GM23248 (cell line): Measurements from ENCODE around the gene MYO16. TPM values are rescaled to one million over a fixed set of nuclear protein-coding genes. Genes with fewer than 3 reads are reported as not detected.

ENCODE experiments used
- DNase-seq: peaks from one replicate; pipeline ENCODE4 v3.0.0-alpha.2; 2015
- H2AFZ ChIP-seq: fragments of 200-600 bp; sonication (generic); 2 replicates; pipeline ENCODE4 v1.6.1; 2016; ENCODE audit warnings: antibody characterized with exemption
- H3F3A ChIP-seq: fragments of 200-600 bp; sonication (generic); 2 replicates; pipeline ENCODE4 v1.6.1; 2016; ENCODE audit warnings: mild to moderate bottlenecking, antibody characterized with exemption, mixed run types; ENCODE audit not compliant: insufficient read depth
- H3K27ac ChIP-seq: fragments of 200-600 bp; sonication (generic); 2 replicates; pipeline ENCODE4 v1.5.1; 2016; ENCODE audit warnings: mild to moderate bottlenecking
- H3K27me3 ChIP-seq: fragments of 200-600 bp; sonication (generic); replicated peaks from 2 replicates; pipeline ENCODE4 v1.6.1; 2016; ENCODE audit warnings: mild to moderate bottlenecking; ENCODE audit not compliant: insufficient read depth
- H3K36me3 ChIP-seq: fragments of 200-600 bp; sonication (generic); 2 replicates; pipeline ENCODE4 v1.6.1; 2016; ENCODE audit warnings: low read depth, mild to moderate bottlenecking
- H3K4me1 ChIP-seq: fragments of 200-600 bp; sonication (generic); 2 replicates; pipeline ENCODE4 v1.6.1; 2016; ENCODE audit warnings: mild to moderate bottlenecking; ENCODE audit not compliant: insufficient read depth
- H3K4me2 ChIP-seq: fragments of 200-600 bp; sonication (generic); one replicate; pipeline ENCODE4 v1.6.1; 2016; ENCODE audit warnings: mild to moderate bottlenecking; ENCODE audit not compliant: unreplicated experiment
- H3K4me3 ChIP-seq: fragments of 200-600 bp; sonication (generic); 2 replicates; pipeline ENCODE4 v1.5.1; 2016; ENCODE audit warnings: mild to moderate bottlenecking
- H3K79me2 ChIP-seq: fragments of 200-600 bp; sonication (generic); 2 replicates; pipeline ENCODE4 v1.6.1; 2016; ENCODE audit warnings: mild to moderate bottlenecking; ENCODE audit not compliant: insufficient read depth
- H3K9ac ChIP-seq: fragments of 200-600 bp; sonication (generic); 2 replicates; pipeline ENCODE4 v1.6.1; 2016; ENCODE audit warnings: mild to moderate bottlenecking
- H3K9me2 ChIP-seq: fragments of 200-600 bp; sonication (generic); 2 replicates; pipeline ENCODE4 v1.6.1; 2016; ENCODE audit warnings: mixed run types, mild to moderate bottlenecking, moderate library complexity; ENCODE audit not compliant: insufficient read depth
- H3K9me3 ChIP-seq: fragments of 200-600 bp; sonication (generic); one replicate; pipeline ENCODE4 v1.6.1; 2017; ENCODE audit warnings: low read depth
- H4K20me1 ChIP-seq: fragments of 200-600 bp; sonication (generic); 2 replicates; pipeline ENCODE4 v1.6.0; 2016; ENCODE audit not compliant: insufficient read depth
- EZH2 ChIP-seq: fragments of 200-600 bp; sonication (generic); IDR thresholded peaks from 2 replicates; pipeline ENCODE4 v1.6.1; 2018; ENCODE audit warnings: antibody characterized with exemption, mild to moderate bottlenecking; ENCODE audit not compliant: insufficient read depth, poor library complexity, severe bottlenecking
- EZH2phosphoT487 ChIP-seq: fragments of 200-600 bp; sonication (generic); IDR thresholded peaks from 2 replicates; pipeline ENCODE4 v1.6.1; 2018; ENCODE audit warnings: antibody characterized with exemption, moderate library complexity, mild to moderate bottlenecking, low read depth; ENCODE audit not compliant: insufficient read depth
- WGBS, 2 experiments: methylation state at CpG; one replicate each; pipeline ENCODE4 v1.1.6; 2015 to 2017; ENCODE audit warnings: low lambda C conversion rate in 2 of 2, low coverage in 1 of 2; ENCODE audit errors: missing lambda C conversion rate in 2 of 2; 5-methylcytosine and 5-hydroxymethylcytosine counted together
- in situ Hi-C: fragments of 300-500 bp; cut with MboI; formaldehyde crosslinking; loops from 2 replicates; pipeline ENCODE4 v1.15.0; 2020
- polyA plus RNA-seq: library from polyadenylated mRNA; unstranded; fragments of >200 nt; fragmentation: Nextera tagmentation; extraction: Ambion mirVana; gene quantifications from 2 replicates; pipeline ENCODE4 v1.2.1, GENCODE V29; 2016
- total RNA-seq: library from RNA; depleted of rRNA; stranded (reverse); fragments of >200 nt; shearing (Covaris generic); gene quantifications from 2 replicates; pipeline ENCODE4 v1.2.3, GENCODE V29; 2014

MYO16 gene
- total and polyA plus RNA-seq, 2 experiments from 2014 or later = not detected

DNA sequence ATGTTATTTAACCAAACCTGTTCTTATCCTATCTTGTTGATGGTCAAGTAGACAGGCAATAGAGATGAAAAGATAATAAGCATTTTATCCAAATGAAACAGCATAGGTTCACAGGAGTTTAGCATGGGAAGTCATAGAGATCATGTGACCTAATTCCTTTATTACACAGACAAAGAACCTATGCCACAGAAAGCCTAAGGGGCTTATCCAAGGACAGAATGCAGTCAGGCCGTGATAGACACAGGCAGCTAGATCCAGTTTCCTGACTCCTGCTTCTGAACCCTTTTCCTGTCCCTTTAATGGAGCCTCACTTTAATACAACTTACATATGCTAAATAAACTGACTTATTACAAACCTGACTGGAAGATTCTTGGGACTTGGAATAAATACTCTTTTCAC lies 624.9 kb downstream of the MYO16 start:
- Histone ChIP-seq H3K79me2 (no peaks in the 10 kb centered on the region), H3K36me3 (no peaks in the 10 kb centered on the region), H3F3A (peaks cover 14% of the 10 kb centered on the region), H3K4me3 (no peak overlapping the region), H3K4me1 (peaks cover 39% of the 10 kb centered on the region), H3K27me3 (no peaks in the 10 kb centered on the region), H3K9ac (no peak overlapping the region), H3K9me3 (no peaks in the 10 kb centered on the region), H3K27ac (no peak overlapping the region), H3K4me2 (no peak overlapping the region), H2AFZ (0 out of 2 replicates have a peak overlapping the region, but pooled peaks have one; percentile 16), H3K9me2 (no peaks in the 10 kb centered on the region), H4K20me1 (no peaks in the 10 kb centered on the region)
- in situ Hi-C loops = no loop called here
- DNase-seq = no peak
- 27 to 73% methylated on average over 1 of the region's 1 CpG for WGBS, 2 experiments
- TF ChIP-seq EZH2 (no peak), EZH2phosphoT487 (no peak)

DNA sequence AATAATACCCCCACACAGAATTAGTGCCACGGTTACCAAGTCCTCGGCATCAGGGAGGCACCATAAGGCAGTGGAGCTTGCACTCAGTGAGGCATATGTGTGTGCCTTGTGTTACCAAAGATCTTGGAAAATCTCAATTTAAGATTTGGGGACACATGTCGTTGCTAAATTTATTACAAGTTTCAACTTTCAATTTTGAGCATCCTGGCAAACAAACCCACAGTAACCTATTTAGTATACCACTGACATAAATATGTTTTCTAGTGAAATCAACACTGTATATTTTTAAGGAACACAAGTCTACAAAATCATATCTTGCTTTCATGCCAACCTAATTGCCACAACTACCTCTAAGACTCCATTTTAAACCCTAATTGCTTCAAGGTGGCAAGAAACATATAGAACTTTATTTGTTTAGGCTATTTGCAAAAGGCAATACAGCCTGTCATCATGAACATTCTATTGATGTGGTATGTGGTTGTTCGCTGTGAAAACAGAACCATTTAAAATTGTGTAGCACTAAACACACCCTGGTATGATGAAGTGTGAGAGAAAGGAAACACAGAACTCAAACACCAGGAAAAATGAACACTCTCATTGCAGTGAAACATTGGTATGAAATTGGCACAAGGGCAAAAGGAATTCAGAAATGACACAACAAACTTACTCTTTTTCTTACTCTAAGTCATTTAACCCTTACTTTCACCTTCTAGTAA lies 625.9 kb downstream of the MYO16 start:
- Histone ChIP-seq H3K9me3 (no peaks in the 10 kb centered on the region), H3K27me3 (no peaks in the 10 kb centered on the region), H3F3A (peaks cover 14% of the 10 kb centered on the region), H3K79me2 (no peaks in the 10 kb centered on the region), H3K27ac (no peak overlapping the region), H3K9me2 (no peaks in the 10 kb centered on the region), H3K4me3 (no peak overlapping the region), H4K20me1 (no peaks in the 10 kb centered on the region), H3K4me2 (no peak overlapping the region), H3K9ac (no peak overlapping the region), H2AFZ (no peak overlapping the region; the same call in 1 of the 2 replicates), H3K36me3 (no peaks in the 10 kb centered on the region), H3K4me1 (peaks cover 39% of the 10 kb centered on the region)
- DNase-seq = peak; percentile 13
- WGBS, 2 experiments = 41 to 42% methylated on average over 4 of the region's 4 CpGs
- in situ Hi-C loops = no loop called here
- TF ChIP-seq EZH2 (no peak), EZH2phosphoT487 (no peak)

DNA sequence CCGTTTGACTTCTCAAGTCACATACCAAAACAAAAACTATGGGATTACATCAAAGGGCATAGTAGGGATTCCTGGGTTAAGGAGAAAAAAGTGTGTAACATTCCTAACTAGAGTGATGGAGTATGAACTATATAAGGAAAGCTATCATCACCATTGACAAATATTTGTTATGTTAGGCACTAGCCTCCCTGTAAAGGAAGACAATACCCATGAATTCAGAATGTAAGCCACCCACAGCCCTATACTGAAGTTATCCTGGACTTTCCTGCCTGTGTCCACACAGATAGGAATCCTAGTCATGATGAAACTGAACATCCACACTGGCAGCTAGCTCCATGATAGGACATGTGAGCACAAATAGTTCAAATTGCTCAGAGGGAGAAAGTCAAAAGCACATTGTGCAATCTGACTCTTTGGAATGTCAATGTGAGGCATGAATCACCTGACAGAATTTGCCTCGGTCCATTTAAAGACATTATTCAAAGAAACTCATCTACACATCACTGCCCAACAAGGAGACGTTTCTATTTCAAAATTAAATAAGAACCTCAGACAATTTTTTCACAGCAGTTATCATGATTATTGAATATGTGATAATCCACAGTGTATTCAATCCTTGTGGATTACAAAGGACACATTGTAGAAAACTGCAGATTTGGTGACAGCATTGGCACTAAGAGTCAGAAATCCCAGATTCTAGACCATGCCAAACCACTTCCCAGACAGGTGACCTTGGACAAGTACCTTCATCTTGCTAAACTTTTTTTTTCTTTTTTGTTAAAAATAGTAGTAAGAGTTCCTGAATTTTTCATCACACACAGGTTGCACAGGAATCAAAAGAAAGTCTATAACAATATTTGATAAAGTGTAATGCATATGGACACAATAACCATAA lies 627.7 kb downstream of the MYO16 start:
- H3K9me2 ChIP-seq = no peaks in the 10 kb centered on the region
- no peaks in the 10 kb centered on the region for H3K9me3 ChIP-seq
- DNase-seq = peak; percentile 97
- H4K20me1 ChIP-seq = no peaks in the 10 kb centered on the region
- WGBS, 2 experiments = 0 to 5% methylated on average over 3 of the region's 3 CpGs
- no peaks in the 10 kb centered on the region for H3K27me3 ChIP-seq
- H3K9ac ChIP-seq = peak overlapping the region; percentile 14; the same call in 1 of the 2 replicates
- in situ Hi-C loops = no loop called here
- H3K36me3 ChIP-seq = no peaks in the 10 kb centered on the region
- TF ChIP-seq EZH2phosphoT487 = peak; percentile 67; the same call in 1 of the 2 replicates
- TF ChIP-seq EZH2 = no peak
- H3K4me3 ChIP-seq = 0 out of 2 replicates have a peak overlapping the region, but pooled peaks have one; percentile 4
- no peaks in the 10 kb centered on the region for H3K79me2 ChIP-seq
- H3K27ac ChIP-seq = peak overlapping the region; percentile 67
- peak overlapping the region; percentile 58 for H3K4me2 ChIP-seq
- no peak overlapping the region for H2AFZ ChIP-seq
- peaks cover 14% of the 10 kb centered on the region for H3F3A ChIP-seq
- H3K4me1 ChIP-seq = peaks cover 32% of the 10 kb centered on the region
